SK-N-MC (cell line): Measurements from ENCODE around the gene BLZF1.

ENCODE experiments used
- EZH2 ChIP-seq: fragments of 200-600 bp; sonication (generic); IDR thresholded peaks from one replicate; pipeline ENCODE4 v1.6.1; 2017; ENCODE audit warnings: antibody characterized with exemption
- POLR2AphosphoS5 ChIP-seq: IDR thresholded peaks from 2 replicates; pipeline ENCODE4 v1.6.1; 2012; ENCODE audit warnings: mild to moderate bottlenecking, low read depth, low read length, borderline replicate concordance

DNA sequence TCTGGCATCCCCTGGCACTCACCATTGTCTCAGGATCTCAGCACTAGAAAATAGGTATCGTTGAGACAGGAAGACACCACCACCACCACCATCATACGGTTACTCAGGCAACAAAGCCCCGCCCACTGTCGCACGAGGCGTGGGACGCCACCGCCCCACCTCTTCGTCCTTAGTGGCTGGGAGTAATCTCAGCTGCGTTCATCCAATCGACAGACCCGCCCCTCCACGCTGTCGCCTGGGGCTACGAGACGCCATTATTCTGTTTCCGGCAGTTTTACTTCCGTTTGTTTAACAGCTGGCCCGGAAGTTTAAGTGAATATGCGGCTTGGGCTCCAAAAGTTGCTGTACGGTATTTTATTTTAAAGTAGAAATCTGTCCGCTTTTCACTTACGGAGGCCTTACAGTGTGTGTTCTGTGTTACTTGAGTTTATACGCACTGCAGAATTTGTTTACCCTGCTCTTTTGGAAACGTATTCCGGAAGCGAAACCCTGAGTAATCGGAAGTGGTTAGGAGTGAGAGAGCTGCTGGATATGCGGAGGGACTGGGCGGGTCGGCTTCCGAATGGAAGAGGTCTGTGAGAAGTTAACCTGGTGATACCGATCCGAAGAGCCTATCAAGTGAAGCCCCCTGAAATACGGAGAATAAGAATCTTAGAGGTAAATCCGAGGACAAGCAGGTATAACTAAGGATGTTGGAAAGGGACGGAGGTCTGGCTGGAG lies at the start of gene BLZF1, which contains the start of gene NME7:
- TF ChIP-seq EZH2 (no peak), POLR2AphosphoS5 (peak; percentile 51; the same call in 1 of the 2 replicates)
